NT2/D1 (cell line): Measurements from ENCODE around the gene NMRK2.

Source experiments
- DNase-seq: peaks from one replicate; pipeline ENCODE4 v3.0.0-alpha.2; 2011; ENCODE audit warnings: low read depth, low spot score
- H3K27me3 ChIP-seq: 2 replicates; pipeline ENCODE4 v1.6.0; 2011; ENCODE audit warnings: mild to moderate bottlenecking; ENCODE audit not compliant: insufficient read length, insufficient read depth
- H3K36me3 ChIP-seq: 2 replicates; pipeline ENCODE4 v1.6.1; 2011; ENCODE audit warnings: mild to moderate bottlenecking, low read length, mixed read lengths; ENCODE audit not compliant: insufficient read depth, insufficient read length
- H3K4me1 ChIP-seq: 2 replicates; pipeline ENCODE4 v1.5.1; 2011; ENCODE audit not compliant: insufficient read depth, insufficient read length
- H3K4me3 ChIP-seq: 2 replicates; pipeline ENCODE4 v1.5.1; 2011; ENCODE audit warnings: low read depth; ENCODE audit not compliant: insufficient read length
- H3K9ac ChIP-seq: 2 replicates; pipeline ENCODE4 v1.6.0; 2011; ENCODE audit warnings: low read depth; ENCODE audit not compliant: insufficient read length
- H3K9me3 ChIP-seq: 2 replicates; pipeline ENCODE4 v1.5.1; 2011; ENCODE audit warnings: mild to moderate bottlenecking, low read length; ENCODE audit not compliant: insufficient read depth
- SUZ12 ChIP-seq: IDR thresholded peaks from 2 replicates; pipeline ENCODE4 v1.6.1; 2011; ENCODE audit not compliant: insufficient read length, insufficient read depth; ENCODE audit errors: extremely low read depth
- YY1 ChIP-seq: IDR thresholded peaks from 2 replicates; pipeline ENCODE4 v1.6.1; 2011; ENCODE audit not compliant: insufficient read length, insufficient read depth
- ZNF274 ChIP-seq: IDR thresholded peaks from 2 replicates; pipeline ENCODE4 v1.6.1; 2011; ENCODE audit warnings: mild to moderate bottlenecking, low read depth, low read length

NMRK2 gene

GRCh38 chr19:3986260-3987041 lies 53.6 kb downstream of the NMRK2 start:
- Histone ChIP-seq H3K36me3 (peaks cover 36% of the 10 kb centered on the region), H3K9ac (peak overlapping the region; percentile 28)
- no peak for DNase-seq

GRCh38 chr19:3987619-3988371 lies 54.9 kb downstream of the NMRK2 start:
- Histone ChIP-seq H3K9ac (peak overlapping the region; percentile 42), H3K27me3 (no peaks in the 10 kb centered on the region), H3K4me3 (peak overlapping the region; percentile 12), H3K9me3 (no peaks in the 10 kb centered on the region), H3K4me1 (peaks cover 15% of the 10 kb centered on the region), H3K36me3 (peaks cover 23% of the 10 kb centered on the region)
- no peak for TF ChIP-seq SUZ12
- no peak for TF ChIP-seq ZNF274
- no peak for TF ChIP-seq YY1
- DNase-seq, result peak; percentile 75

More at GRCh38 chr19:3986260-3987041, 53.6 kb downstream of the NMRK2 start:
- Histone ChIP-seq H3K9me3 (no peaks in the 10 kb centered on the region), H3K4me1 (peaks cover 25% of the 10 kb centered on the region), H3K27me3 (no peaks in the 10 kb centered on the region), H3K4me3 (peak overlapping the region; percentile 20)
- no peak for TF ChIP-seq ZNF274
- TF ChIP-seq SUZ12, result no peak

GRCh38 chr19:3990815-3991117 lies 57.9 kb downstream of the NMRK2 start:
- Histone ChIP-seq H3K27me3 (no peaks in the 10 kb centered on the region), H3K36me3 (no peaks in the 10 kb centered on the region), H3K4me3 (no peak overlapping the region), H3K9me3 (no peaks in the 10 kb centered on the region), H3K9ac (no peak overlapping the region), H3K4me1 (peaks cover 2% of the 10 kb centered on the region)
- no peak for DNase-seq
- TF ChIP-seq ZNF274 (no peak), SUZ12 (no peak), YY1 (no peak)
